Psoas muscle (tissue), 8 donors: Measurements from ENCODE around the gene PTPRK. TPM values are rescaled to one million over a fixed set of nuclear protein-coding genes. Genes with fewer than 3 reads are reported as not detected.

Source experiments
- ATAC-seq, 4 donors: fragments of 200-7000 bp; cut with Tn5 transposase; one replicate each; pipeline ENCODE4 v1.9.1; 2020; ENCODE audit warnings: moderate library complexity in 3 of 4, mild to moderate bottlenecking in 2 of 4
- DNase-seq, 2 donors: peaks; one replicate each; pipeline ENCODE4 v3.0.0-alpha.2; 2020
- H3K27ac ChIP-seq: fragments of 200-600 bp; one replicate; pipeline ENCODE4 v1.8.0; 2022
- H3K27me3 ChIP-seq, 3 donors: fragments of 200-600 bp in 1 of 3; one replicate each; pipeline versions ENCODE4 v1.6.1 to v1.8.0; 2013 to 2022; ENCODE audit warnings: low read length in 2 of 3, mild to moderate bottlenecking in 2 of 3, moderate library complexity in 1 of 3; ENCODE audit not compliant: insufficient read depth in 3 of 3
- H3K36me3 ChIP-seq, 2 donors: fragments of 200-600 bp in 1 of 2; one replicate each; pipeline versions ENCODE4 v1.6.1 to v1.8.0; 2013 to 2022; ENCODE audit warnings: low read depth in 1 of 2, mild to moderate bottlenecking in 1 of 2, moderate library complexity in 1 of 2; ENCODE audit not compliant: insufficient read depth in 1 of 2
- H3K4me1 ChIP-seq: fragments of 200-600 bp; one replicate; pipeline ENCODE4 v1.8.0; 2022
- H3K4me3 ChIP-seq: fragments of 200-600 bp; one replicate; pipeline ENCODE4 v1.8.0; 2022; ENCODE audit warnings: mild to moderate bottlenecking
- H3K9me3 ChIP-seq: fragments of 200-600 bp; one replicate; pipeline ENCODE4 v1.8.0; 2022
- CTCF ChIP-seq: fragments of 200-600 bp; IDR thresholded peaks from one replicate; pipeline ENCODE4 v1.8.0; 2022; ENCODE audit warnings: antibody characterized with exemption
- WGBS, 3 donors: extraction: QIAGEN DNeasy Blood & Tissue Kit; methylation state at CpG; one replicate each; pipeline versions ENCODE4 v1.1.6 to v1.1.7; 2013; 5-methylcytosine and 5-hydroxymethylcytosine counted together
- intact Hi-C, 2 donors: fragments of 100-400 bp; cut with DNase I; formaldehyde crosslinking; loops; one replicate each; pipeline versions ENCODE4 v1.11.0 to v1.14.2; 2022
- polyA plus RNA-seq, 3 donors: library from polyadenylated mRNA; stranded (reverse); fragments of 200-250 nt; gene quantifications; one replicate each; pipeline ENCODE4 v1.2.3, GENCODE V29; 2013
- total RNA-seq, 4 donors: library from RNA; stranded (reverse); fragmentation: NEBNext Ultra II Directional in 2 of 4; extraction: Animal tissue kit (Norgen Biotek cat#: 25700) in 2 of 4; gene quantifications; one replicate each; pipeline versions ENCODE4 v1.2.1 to v1.2.4, GENCODE V29; 2021 to 2023
- donor health status: healthy with polysubstance abuse.
- donor health status: DM: no; HTN: no; CAD: no; lungs with moderate emphysema.
- donor health status: Bipolar disorder and iron deficiency.
- donor health status: healthy.
- donor health status: DM: yes; HTN: yes; CAD: no.
- donor health status: DM: no; HTN: no; CAD: no.
- donor health status: DM: no; HTN: no; CAD: no.
- donor health status: DM: yes; HTN: yes; CAD: no.

Gene PTPRK
- total and polyA plus RNA-seq, 7 donors: 3.2 to 10.6 (median 9.1) TPM

- Histone ChIP-seq H3K36me3 (peaks cover 3 to 50% of the 10 kb centered on the region in 2 donors), H3K9me3 (no peaks in the 10 kb centered on the region), H3K4me3 (no peak overlapping the region), H3K4me1 (no peaks in the 10 kb centered on the region), H3K27me3 (no peaks in the 10 kb centered on the region), H3K27ac (no peak overlapping the region)
- DNase-seq (no peak), ATAC-seq (no peak)
- TF ChIP-seq CTCF: no peak
- intact Hi-C loops: no loop called here
- 96 to 98% (median 96%) methylated on average over 4 of the region's 4 CpGs for WGBS, 3 donors
Observed at GRCh38 chr6:127976796-127977195, 543.6 kb downstream of the PTPRK start.

- peaks cover 3 to 47% of the 10 kb centered on the region in 2 donors for H3K36me3 ChIP-seq
- H3K9me3 ChIP-seq: no peaks in the 10 kb centered on the region
- no peaks in the 10 kb centered on the region for H3K4me1 ChIP-seq
- ATAC-seq: no peak
- H3K27ac ChIP-seq: no peak overlapping the region
- DNase-seq: no peak
- intact Hi-C loops: no loop called here
- H3K27me3 ChIP-seq: no peaks in the 10 kb centered on the region
- WGBS, 3 donors: 81 to 96% (median 86%) methylated on average over 3 of the region's 3 CpGs
- no peak for TF ChIP-seq CTCF
- H3K4me3 ChIP-seq: no peak overlapping the region
Observed at GRCh38 chr6:127976111-127976510, 544.3 kb downstream of the PTPRK start.

- 91 to 98% (median 95%) methylated on average over 8 of the region's 8 CpGs for WGBS, 3 donors
- no peaks in the 10 kb centered on the region for H3K4me1 ChIP-seq
- H3K9me3 ChIP-seq: no peaks in the 10 kb centered on the region
- intact Hi-C loops: no loop called here
- TF ChIP-seq CTCF: no peak
- no peak overlapping the region for H3K4me3 ChIP-seq
- DNase-seq: no peak
- H3K27me3 ChIP-seq: no peaks in the 10 kb centered on the region
- no peak overlapping the region for H3K27ac ChIP-seq
- ATAC-seq: no peak
- peaks cover 3 to 59% of the 10 kb centered on the region in 2 donors for H3K36me3 ChIP-seq
Observed at GRCh38 chr6:127972815-127973214, 547.6 kb downstream of the PTPRK start.

GRCh38 chr6:127971945-127972391, 548.4 kb downstream of the PTPRK start:
- Histone ChIP-seq H3K27ac (no peak overlapping the region), H3K27me3 (no peaks in the 10 kb centered on the region), H3K36me3 (peaks cover 2 to 56% of the 10 kb centered on the region in 2 donors), H3K4me1 (no peaks in the 10 kb centered on the region), H3K9me3 (no peaks in the 10 kb centered on the region), H3K4me3 (no peak overlapping the region)
- DNase-seq (no peak), ATAC-seq (no peak)
- TF ChIP-seq CTCF: no peak
- WGBS, 3 donors: 82 to 98% (median 87%) methylated on average over 4 of the region's 4 CpGs
- intact Hi-C loops: no loop called here

- no peak for DNase-seq
- 93 to 94% (median 93%) methylated on average over 2 of the region's 2 CpGs for WGBS, 3 donors
- no peak for TF ChIP-seq CTCF
- H3K4me1 ChIP-seq: no peaks in the 10 kb centered on the region
- intact Hi-C loops: no loop called here
- ATAC-seq: no peak
- H3K36me3 ChIP-seq: peaks cover 0 to 50% of the 10 kb centered on the region in 2 donors
- no peak overlapping the region for H3K27ac ChIP-seq
- no peak overlapping the region for H3K4me3 ChIP-seq
- no peaks in the 10 kb centered on the region for H3K9me3 ChIP-seq
- no peaks in the 10 kb centered on the region for H3K27me3 ChIP-seq
Observed at GRCh38 chr6:127971386-127971785, 549.0 kb downstream of the PTPRK start.
